HG03354 (cell line): Measurements from ENCODE around the gene MCUB.
"Not testable (repeated sequence)": the region's sequence is repeated elsewhere in the genome, so short reads cannot be mapped to it uniquely, and the experiment has no call there.

Source experiments
- ATAC-seq: cut with Tn5 transposase; IDR thresholded peaks from one replicate; pipeline ENCODE4 v1.9.1; 2021; ENCODE audit warnings: mild to moderate bottlenecking; ENCODE audit not compliant: unreplicated experiment, poor library complexity, severe bottlenecking

MCUB gene

DNA sequence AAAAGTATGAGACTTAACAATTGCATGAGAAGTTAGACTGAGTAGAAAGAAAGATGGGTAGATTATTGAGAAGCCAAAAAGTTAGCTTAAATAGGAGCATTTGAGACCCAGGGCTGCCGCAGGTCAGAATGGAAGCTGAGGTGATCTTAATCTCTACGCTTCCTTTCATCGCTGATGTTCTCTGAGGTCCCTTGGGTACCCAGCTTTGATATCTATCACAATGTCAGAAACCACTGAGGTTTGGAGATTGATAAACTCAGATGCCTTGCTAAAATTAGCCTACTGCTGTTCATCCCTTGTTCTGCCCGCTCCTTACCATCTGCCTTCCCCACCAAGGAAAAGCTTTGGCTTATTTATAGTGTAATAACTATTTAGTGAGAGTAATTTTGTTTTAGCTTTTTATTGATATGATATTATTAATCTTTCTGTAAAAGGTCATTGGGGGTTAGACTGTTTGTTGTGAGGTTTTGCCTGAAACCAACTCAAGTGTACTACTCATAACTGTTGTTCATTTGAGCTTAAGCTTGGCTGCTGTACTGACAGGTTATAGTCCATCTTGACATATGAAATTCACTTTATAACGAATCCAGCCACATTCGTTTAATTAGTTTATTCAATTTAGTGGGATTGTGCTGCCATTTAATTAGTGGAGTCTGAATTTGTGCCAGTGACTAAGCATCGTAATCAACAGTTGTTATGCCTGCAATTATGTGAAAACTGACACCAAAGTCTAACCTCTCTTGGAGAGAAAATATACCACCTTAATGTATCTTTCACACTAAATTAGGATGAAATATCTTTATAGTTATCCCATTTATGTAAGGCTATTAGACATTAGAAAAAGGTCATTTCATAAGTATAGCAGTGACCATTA is 15.1 kb downstream of the MCUB start:
- no peak for ATAC-seq

DNA sequence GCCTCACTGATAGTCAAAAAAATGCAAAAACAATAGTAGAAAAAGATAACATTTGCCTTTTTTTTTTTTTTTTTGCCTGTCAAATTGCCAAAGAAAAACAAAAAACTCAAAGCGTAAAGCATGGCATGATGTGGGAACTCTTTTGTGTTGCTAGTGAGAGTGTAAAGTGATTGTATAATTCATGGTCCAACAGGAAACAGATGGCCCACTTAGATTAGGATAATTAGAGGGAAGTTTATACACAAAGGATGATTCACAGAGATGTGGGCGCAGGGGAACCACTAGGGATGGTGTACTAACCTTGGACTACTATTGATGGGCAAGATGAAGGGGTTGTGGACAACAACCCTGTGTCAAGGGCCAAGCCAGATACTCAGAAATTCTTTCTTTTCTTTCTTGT is 16.4 kb downstream of the MCUB start:
- no peak for ATAC-seq

DNA sequence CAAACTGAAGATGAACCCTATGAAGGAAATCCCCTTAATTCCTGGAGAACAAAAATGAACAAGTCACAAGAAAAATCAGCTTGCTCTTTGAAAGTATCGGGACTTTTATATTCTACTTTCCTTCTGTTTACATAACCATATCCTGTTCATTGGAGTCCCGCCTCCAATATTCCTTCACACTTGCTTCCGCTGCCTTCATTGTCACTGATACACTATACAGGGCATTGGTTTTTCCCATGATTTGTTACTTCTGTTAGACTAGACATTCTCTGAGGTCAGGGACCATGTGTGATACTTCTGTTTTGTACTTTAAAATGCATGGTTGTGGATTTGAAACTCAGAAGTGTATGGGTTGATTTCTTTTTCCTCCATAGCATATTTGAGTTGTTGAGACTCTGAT is 18.8 kb downstream of the MCUB start:
- no peak for ATAC-seq

- ATAC-seq: not testable (repeated sequence)
Measured at GRCh38 chr4:109579997-109580396, 20.0 kb downstream of the MCUB start.

DNA sequence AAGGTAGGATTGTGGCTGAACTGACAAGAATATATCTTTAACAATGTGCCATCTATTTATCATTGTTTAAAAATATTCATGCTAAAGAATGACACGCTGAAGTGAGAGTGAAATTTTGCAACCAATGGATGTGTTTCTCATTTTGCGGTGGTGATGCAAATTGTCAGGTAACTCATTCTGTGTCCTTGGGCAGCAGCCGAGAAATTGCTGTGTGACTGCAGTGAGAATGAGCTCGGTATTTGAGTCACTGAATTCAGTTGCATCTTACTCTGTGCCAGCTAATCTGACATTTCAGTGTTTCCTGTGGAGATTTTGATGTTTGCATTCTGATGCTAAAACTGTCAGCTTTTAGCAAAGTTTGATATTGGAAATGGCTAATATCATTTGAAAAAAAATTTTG is 28.1 kb downstream of the MCUB start:
- ATAC-seq: peak; percentile 97

GRCh38 chr4:109589119-109589518 is 29.1 kb downstream of the MCUB start:
- no peak for ATAC-seq

GRCh38 chr4:109589605-109590004 is 29.6 kb downstream of the MCUB start:
- ATAC-seq: no peak

- ATAC-seq: no peak
Measured at GRCh38 chr4:109590905-109591304, 30.9 kb downstream of the MCUB start.

DNA sequence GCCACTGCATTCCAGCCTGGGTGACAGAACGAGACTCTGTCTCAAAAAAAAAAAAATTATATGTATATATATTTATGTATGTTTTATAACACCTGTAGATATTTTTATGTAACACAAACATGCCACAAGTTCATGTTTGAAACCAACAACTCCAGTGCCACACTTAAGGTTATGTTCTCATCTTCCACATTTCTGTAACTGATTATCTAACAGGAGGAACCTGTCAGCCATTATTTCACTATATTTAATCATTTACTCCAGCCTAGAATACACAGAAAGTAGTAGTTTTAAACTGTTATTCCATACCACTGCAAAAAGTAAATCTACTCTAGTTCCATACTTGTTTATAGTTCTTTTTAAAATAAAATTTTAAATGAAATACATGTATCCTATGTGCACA is 32.3 kb downstream of the MCUB start:
- peak; percentile 63 for ATAC-seq

DNA sequence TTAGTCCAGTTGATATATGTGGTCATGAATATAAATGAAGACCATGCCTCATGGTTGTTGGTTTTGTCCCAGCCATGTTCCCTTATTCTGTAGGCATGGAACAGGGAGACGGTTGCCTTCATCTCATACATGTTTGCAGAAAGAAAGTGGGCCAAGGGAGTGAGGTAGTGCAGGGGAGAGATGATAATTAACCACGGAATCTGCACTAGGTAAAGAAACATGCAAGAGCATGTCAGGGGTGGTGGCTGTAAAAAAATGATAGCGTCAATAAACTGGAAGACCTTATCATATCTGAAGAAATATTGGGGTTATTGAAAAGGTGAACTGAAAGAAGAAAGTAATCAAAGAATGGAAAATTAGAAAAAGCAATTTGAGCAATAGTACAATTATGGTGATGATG is 35.1 kb downstream of the MCUB start:
- ATAC-seq: not testable (repeated sequence)

DNA sequence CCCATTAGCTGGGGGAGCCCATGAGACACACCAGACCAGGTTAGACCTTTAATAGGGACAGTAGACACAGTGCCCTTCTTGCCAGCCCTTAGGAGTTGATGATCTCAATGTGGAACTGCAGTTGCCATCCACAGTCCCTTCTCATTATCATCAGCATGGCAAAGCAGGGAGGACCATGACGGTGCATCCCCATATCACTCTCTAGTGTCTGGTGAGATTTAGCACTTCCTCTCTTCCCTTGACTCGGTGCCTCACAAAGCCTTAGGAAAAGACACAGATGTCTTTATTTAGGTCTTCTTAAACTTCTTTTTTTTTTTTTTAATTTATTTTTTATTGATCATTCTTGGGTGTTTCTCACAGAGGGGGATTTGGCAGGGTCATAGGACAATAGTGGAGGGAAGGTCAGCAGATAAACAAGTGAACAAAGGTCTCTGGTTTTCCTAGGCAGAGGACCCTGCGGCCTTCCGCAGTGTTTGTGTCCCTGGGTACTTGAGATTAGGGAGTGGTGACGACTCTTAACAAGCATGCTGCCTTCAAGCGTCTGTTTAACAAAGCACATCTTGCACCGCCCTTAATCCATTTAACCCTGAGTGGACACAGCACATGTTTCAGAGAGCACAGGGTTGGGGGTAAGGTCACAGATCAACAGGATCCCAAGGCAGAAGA is 36.5 kb downstream of the MCUB start:
- ATAC-seq: not testable (repeated sequence)

DNA sequence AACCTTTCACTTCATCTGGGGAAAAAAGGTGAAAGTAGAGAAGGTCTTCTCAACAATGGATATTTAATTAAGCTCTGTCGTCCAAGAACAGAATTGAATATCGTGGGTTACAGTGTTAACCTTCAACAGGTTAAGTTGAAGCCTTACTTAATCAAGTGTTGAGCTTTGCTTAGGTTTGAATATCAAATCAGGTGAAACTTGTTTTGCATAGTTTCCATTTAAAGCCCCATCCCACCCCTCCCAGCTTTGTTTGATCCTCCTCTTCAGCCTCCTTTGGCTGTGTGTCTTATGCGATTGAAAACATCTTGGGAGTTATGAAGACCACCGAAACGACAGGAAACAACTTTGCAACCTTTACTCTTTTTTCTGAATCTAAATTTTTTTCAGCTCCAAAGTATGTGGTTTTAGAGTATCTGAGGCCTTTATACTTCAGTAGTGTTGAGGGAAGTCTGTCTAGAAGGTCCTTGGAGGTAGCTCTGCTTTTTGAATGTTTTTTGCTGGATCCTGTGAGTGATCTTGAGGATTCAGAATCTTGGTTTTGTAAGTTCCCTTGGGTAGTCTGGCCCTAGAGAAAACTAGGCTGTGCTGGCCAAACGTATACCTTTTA is 39.1 kb downstream of the MCUB start:
- no peak for ATAC-seq

- no peak for ATAC-seq
Measured at GRCh38 chr4:109600431-109600830, 40.4 kb downstream of the MCUB start.

GRCh38 chr4:109601336-109601735 is 41.3 kb downstream of the MCUB start:
- no peak for ATAC-seq

DNA sequence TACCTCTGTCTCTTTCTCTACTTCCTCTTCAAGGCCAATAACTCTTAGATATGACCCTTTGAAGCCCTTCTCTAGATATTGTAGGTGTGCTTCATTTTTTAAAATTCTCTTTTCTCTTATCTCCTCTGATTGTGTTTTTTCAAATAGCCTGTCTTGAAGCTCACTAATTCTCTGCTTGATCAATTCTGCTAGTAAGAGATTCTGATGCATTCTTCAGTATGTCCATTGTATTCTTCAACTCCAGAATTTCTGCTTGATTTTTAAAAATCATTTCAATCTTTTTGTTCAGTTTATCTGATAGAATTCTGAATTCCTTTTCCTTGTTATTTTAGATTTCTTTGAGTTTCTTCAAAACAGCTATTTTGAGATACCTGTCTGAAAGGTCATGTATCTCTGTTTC is 47.9 kb downstream of the MCUB start:
- no peak for ATAC-seq

DNA sequence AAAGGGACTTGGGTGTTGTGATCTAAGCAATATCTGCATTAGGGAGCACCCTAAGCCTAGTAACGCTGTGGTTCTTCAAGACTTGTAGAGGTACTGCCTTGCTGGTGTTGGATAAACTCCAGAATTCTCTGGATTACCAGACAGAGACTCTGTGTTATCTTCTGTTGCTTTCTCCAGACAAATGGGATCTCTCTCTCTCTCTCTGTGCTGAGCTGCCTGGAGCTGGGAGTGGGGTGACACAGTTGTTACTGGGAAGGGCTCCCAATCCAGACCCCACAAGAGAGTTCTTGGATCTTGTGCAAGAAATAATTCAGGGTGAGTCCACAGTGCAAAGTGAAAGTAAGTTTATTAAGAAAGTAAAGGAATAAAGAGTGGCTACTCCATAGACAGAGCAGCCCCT is 48.8 kb downstream of the MCUB start:
- ATAC-seq: no peak

GRCh38 chr4:109609431-109609830 is 49.4 kb downstream of the MCUB start:
- ATAC-seq: no peak

DNA sequence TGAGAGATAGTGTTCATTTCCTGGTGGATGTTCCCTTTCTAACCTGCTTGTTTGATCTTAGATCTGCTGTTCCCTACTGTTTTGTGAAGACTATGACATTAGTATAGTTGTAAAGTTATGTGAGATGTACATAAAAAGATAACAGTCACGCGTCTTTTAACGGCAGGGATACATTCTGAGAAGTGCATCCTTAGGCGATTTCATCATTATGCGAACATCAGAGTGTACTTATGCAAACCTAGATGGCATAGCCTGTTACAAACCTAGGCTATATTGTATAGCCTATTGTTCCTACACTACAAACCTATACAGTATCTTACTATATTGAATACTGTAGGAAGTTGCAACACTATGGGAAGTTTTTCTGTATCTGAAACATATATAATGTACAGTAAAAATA is 50.4 kb downstream of the MCUB start:
- ATAC-seq: no peak

- ATAC-seq: no peak
Measured at GRCh38 chr4:109611045-109611646, 51.1 kb downstream of the MCUB start.

GRCh38 chr4:109614015-109614414 is 54.0 kb downstream of the MCUB start:
- no peak for ATAC-seq
